AG04449 (cell line): ENCODE measurements around the gene WIPF2.
"Not testable (repeated sequence)": the region's sequence is repeated elsewhere in the genome, so short reads cannot be mapped to it uniquely, and the experiment has no call there.

Source experiments
- CTCF ChIA-PET: fragments of 350-600 bp; formaldehyde crosslinking; extraction: SDS; loops from one replicate; lab custom pipeline; 2021; ENCODE audit warnings: antibody characterized with exemption; lab: Yijun Ruan, JAX
- POLR2A ChIA-PET: fragments of 400-600, 350-600 bp; formaldehyde crosslinking; extraction: SDS; loops from one replicate; lab custom pipeline; 2020; ENCODE audit warnings: antibody characterized with exemption, inconsistent platforms; lab: Yijun Ruan, JAX
- DNase-seq: peaks from one replicate; pipeline ENCODE4 v3.0.0-alpha.2; 2010; ENCODE audit warnings: low read depth, low spot score
- H3K4me3 ChIP-seq: 2 replicates; pipeline ENCODE4 v1.5.1; 2011; ENCODE audit warnings: low read depth, mild to moderate bottlenecking, control low read depth, low read length
- TF ChIP-seq, protein P1 (sequence below): IDR thresholded peaks from one replicate; pipeline ENCODE4 v1.5.1; 2011; ENCODE audit warnings: mild to moderate bottlenecking, moderate library complexity, low read length, control low read depth, inconsistent platforms; ENCODE audit not compliant: insufficient read depth; ENCODE audit errors: missing control alignments

WIPF2 gene

DNA sequence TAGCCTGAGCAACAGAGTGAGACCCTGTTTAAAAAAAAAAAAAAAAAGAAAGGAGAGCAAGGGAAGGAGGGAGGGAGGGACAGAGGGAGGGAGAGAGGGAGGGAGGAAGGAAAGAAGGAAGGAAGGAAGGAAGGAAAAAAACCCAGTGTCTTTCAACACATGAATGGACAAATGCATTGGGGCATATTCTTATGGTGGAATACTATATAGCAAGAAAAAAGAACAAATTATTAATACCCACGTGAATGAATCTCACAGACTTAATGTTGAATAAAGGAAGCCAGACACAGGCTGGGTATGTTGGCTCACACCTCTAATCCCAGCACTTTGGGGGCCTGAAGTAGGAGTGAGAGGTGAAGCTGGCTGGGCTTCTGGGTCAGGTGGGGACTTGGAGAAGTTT lies 21.6 kb upstream of the WIPF2 start:
- DNase-seq: no peak
- H3K4me3 ChIP-seq: no peak overlapping the region
- TF ChIP-seq, protein P1, sequence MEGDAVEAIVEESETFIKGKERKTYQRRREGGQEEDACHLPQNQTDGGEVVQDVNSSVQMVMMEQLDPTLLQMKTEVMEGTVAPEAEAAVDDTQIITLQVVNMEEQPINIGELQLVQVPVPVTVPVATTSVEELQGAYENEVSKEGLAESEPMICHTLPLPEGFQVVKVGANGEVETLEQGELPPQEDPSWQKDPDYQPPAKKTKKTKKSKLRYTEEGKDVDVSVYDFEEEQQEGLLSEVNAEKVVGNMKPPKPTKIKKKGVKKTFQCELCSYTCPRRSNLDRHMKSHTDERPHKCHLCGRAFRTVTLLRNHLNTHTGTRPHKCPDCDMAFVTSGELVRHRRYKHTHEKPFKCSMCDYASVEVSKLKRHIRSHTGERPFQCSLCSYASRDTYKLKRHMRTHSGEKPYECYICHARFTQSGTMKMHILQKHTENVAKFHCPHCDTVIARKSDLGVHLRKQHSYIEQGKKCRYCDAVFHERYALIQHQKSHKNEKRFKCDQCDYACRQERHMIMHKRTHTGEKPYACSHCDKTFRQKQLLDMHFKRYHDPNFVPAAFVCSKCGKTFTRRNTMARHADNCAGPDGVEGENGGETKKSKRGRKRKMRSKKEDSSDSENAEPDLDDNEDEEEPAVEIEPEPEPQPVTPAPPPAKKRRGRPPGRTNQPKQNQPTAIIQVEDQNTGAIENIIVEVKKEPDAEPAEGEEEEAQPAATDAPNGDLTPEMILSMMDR: no peak
- POLR2A ChIA-PET: interaction anchor here (0.7 kb wide), 1 partner anchor 17 kb away, joined by 3 read pairs; no protein-coding TSS in a partner anchor
- CTCF ChIA-PET: interaction anchor here (1.0 to 9.1 kb wide), 6 partner anchors 7 to 218 kb away, joined by 3 to 290 read pairs (median 49); partner anchors contain the start of genes CDC6 and WIPF2

DNA sequence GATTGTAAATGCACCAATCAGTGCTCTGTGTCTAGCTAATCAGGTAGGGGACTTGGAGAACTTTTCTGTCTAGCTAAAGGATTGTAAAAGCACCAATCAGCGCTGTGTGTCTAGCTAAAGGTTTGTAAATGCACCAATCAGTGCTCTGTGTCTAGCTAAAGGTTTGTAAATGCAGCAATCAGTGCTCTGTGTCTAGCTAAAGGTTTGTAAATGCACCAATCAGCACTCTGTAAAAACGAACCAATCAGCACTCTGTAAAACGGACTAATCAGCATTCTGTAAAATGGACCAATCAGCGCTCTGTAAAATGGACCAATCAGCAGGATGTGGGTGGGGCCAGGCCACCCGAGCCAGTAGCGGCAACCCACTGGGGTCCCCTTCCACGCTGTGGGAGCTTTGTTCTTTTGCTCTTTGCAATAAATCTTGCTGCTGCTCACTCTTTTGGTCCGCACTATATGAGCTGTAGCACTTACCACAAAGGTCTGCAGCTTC lies 21.1 kb upstream of the WIPF2 start:
- DNase-seq: not testable (repeated sequence)
- CTCF ChIA-PET: interaction anchor here (1.0 to 9.1 kb wide), 7 partner anchors 8 to 218 kb away, joined by 3 to 290 read pairs (median 33); partner anchors contain the start of genes CDC6 and WIPF2

DNA sequence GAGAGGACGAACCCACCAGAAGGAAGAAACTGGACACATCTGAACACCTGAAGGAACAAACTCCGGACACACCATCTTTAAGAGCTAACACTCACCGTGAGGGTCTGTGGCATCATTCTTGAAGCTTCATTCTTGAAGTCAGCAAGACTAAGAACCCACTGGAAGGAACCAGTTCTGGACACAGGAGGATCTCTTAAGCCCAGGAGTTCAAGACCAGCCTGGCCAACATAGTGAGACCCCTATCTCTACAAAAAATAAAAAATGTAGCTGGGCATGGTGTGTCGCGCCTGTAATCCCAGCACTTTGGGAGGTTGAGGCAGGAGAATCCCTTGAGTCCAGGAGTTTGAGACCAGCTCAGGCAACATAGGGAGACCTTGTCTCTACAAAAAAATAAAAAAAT lies 20.5 kb upstream of the WIPF2 start:
- H3K4me3 ChIP-seq: no peak overlapping the region
- TF ChIP-seq, protein P1: no peak
- CTCF ChIA-PET: interaction anchor here (1.0 to 9.1 kb wide), 9 partner anchors 8 to 219 kb away, joined by 3 to 290 read pairs (median 5); partner anchors contain the start of genes CDC6 and WIPF2
- no peak for DNase-seq
- POLR2A ChIA-PET: interaction anchor here (0.7 kb wide), 1 partner anchor 18 kb away, joined by 3 read pairs; no protein-coding TSS in a partner anchor

More for the DNA sequence above, 21.1 kb upstream of the WIPF2 start:
- H3K4me3 ChIP-seq: not testable (repeated sequence)
- POLR2A ChIA-PET: interaction anchor here (0.7 kb wide), 1 partner anchor 18 kb away, joined by 3 read pairs; no protein-coding TSS in a partner anchor

DNA sequence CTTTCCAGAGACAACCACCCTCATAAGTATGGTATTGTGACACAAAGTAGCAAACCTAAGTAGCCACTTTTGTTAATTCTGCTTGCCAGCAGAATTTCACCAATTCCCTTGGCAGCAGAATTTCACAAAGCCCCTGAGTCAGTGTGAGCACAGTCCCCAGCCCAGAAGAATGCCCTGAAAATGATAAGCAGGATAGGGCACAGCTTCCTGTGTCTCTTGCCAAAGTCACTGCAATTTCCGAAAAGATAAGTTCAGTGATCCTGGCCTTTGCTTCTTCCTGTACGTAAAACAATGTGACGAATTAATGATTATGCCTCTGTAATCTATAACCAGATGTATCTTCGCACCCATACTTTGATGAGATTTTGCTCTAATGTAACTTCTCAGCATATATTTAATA lies 16.0 kb upstream of the WIPF2 start:
- TF ChIP-seq, protein P1: no peak
- no peak overlapping the region for H3K4me3 ChIP-seq
- no peak for DNase-seq
- CTCF ChIA-PET: interaction anchor here (0.9 to 9.1 kb wide), 11 partner anchors 13 to 333 kb away, joined by 4 to 290 read pairs (median 10); partner anchors contain the start of genes CDC6 and WIPF2
- POLR2A ChIA-PET: no interaction called here

DNA sequence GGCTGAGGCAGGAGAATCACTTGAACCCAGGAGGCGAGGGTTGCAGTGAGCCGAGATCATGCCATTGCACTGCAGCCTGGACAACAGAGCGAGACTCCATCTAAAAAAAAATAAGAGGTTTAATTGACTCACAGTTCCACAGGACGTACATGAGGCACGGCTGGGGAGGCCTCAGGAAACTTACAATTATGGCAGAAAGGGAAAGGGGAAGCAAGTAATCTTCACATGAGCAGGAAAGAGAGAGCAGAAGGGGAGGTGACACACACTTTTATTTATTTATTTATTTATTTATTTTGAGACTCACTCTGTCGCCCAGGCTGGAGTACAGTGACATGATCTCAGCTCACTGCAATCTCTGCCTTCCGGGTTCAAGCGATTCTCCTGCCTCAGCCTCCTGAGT lies 12.9 kb upstream of the WIPF2 start:
- CTCF ChIA-PET: interaction anchor here (1.4 kb wide), 1 partner anchor 84 kb away, joined by 4 read pairs; no protein-coding TSS in a partner anchor
- DNase-seq: not testable (repeated sequence)

DNA sequence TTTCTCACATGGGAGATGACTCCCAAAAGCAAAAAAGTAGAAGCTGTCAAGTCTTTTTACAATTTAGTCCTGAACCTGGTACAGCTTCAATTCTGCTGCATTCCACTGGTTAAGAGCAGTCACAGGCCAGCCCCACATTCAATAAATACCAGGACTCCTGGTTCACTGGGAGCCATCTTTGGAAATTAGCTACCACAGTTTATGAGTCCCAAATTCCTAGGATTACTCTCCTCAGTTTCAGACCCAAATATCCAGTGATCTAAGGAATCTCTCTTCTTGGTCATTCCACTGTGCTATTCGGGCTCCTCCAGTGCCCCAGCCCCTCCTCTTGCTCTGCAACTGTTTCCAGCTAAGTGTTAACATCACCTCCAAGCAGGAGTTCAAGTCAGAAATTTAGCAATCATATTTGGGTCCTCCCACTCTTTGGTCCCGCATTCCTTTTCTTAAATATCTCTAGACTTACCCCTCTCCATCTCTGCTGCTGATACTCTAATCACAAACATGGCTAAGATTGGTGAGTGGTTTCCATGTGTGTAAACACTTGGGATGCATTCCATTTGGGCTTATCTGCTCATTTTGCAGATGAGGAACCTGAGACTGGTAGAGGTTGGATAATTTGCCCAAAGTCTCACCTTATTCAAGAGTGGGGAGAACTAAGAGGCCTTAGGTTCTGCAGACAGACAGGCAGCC lies 9.6 kb upstream of the WIPF2 start:
- POLR2A ChIA-PET: interaction anchor here (0.7 to 1.1 kb wide), 3 partner anchors 9 to 89 kb away, joined by 3 to 10 read pairs (median 4); partner anchors contain the start of gene WIPF2
- CTCF ChIA-PET: interaction anchor here (0.9 to 5.1 kb wide), 10 partner anchors 9 to 96 kb away, joined by 3 to 48 read pairs (median 10); partner anchors contain the start of gene WIPF2
- TF ChIP-seq, protein P1: no peak
- DNase-seq: peak; percentile 69
- no peak overlapping the region for H3K4me3 ChIP-seq

More for the DNA sequence above, 12.9 kb upstream of the WIPF2 start:
- H3K4me3 ChIP-seq, POLR2A ChIA-PET: not testable (repeated sequence)

DNA sequence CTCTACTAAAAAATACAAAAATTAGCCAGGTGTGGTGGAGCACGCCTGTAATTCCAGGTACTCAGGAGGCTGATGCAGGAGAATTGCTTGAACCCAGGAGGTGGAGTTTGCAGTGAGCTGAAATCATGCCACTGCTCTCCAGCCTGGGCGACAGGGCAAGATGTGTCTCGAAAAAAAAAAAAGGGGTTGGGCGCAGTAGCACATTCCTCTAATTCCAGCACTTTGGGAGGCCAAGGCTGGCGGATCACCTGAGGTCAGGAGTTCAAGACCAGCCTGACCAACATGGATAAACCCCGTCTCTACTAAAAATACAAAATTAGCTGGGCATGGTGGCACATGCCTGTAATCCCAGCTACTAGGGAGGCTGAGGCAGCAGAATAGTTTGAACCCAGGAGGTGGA lies 5.2 kb upstream of the WIPF2 start:
- CTCF ChIA-PET: interaction anchor here (6.3 kb wide), 1 partner anchor 13 kb away, joined by 65 read pairs; no protein-coding TSS in a partner anchor
- POLR2A ChIA-PET, H3K4me3 ChIP-seq, DNase-seq: not testable (repeated sequence)
